Spleen (tissue), 11 donors: Measurements from ENCODE around the gene DUSP3. TPM values are rescaled to one million over a fixed set of nuclear protein-coding genes. Genes with fewer than 3 reads are reported as not detected.

ENCODE experiments used
- DNase-seq: peaks from one replicate; pipeline ENCODE4 v3.0.0-alpha.2; 2020
- H3K27ac ChIP-seq, 8 donors: fragments of 200-600 bp; sonication (generic) in 7 of 8; 1 replicate in 4 of 8; 2 replicates in 4 of 8; pipeline versions ENCODE4 v1.5.0 to v1.8.0; 2016 to 2021; ENCODE audit warnings: inconsistent platforms in 4 of 8, mild to moderate bottlenecking in 4 of 8, moderate library complexity in 1 of 8
- H3K27me3 ChIP-seq, 7 donors: fragments of 200-600 bp; sonication (generic) in 6 of 7; replicated peaks in 1 of 7; 1 replicate in 4 of 7; 2 replicates in 3 of 7; pipeline versions ENCODE4 v1.5.0 to v1.8.0; 2016 to 2021; ENCODE audit warnings: inconsistent platforms in 3 of 7, mild to moderate bottlenecking in 1 of 7
- H3K36me3 ChIP-seq, 6 donors: fragments of 200-600 bp; sonication (generic) in 5 of 6; 1 replicate in 4 of 6; 2 replicates in 2 of 6; pipeline versions ENCODE4 v1.5.0 to v1.8.0; 2016 to 2021; ENCODE audit warnings: inconsistent platforms in 2 of 6
- H3K4me1 ChIP-seq, 6 donors: fragments of 200-600 bp; sonication (generic) in 5 of 6; 1 replicate in 3 of 6; 2 replicates in 3 of 6; pipeline versions ENCODE4 v1.5.0 to v1.8.0; 2016 to 2021; ENCODE audit warnings: inconsistent platforms in 3 of 6
- H3K4me3 ChIP-seq, 8 donors: fragments of 200-600 bp; sonication (generic) in 7 of 8; 1 replicate in 4 of 8; 2 replicates in 4 of 8; pipeline versions ENCODE4 v1.5.0 to v1.8.0; 2016 to 2021; ENCODE audit warnings: inconsistent platforms in 4 of 8, mild to moderate bottlenecking in 4 of 8, moderate library complexity in 2 of 8
- H3K9me3 ChIP-seq, 8 donors: fragments of 200-600 bp; sonication (generic) in 7 of 8; 1 replicate in 4 of 8; 2 replicates in 4 of 8; pipeline versions ENCODE4 v1.5.0 to v1.8.0; 2016 to 2021; ENCODE audit warnings: inconsistent platforms in 4 of 8
- POLR2A ChIP-seq, 3 donors: fragments of 450-650 bp; IDR thresholded peaks; one replicate each; pipeline ENCODE4 v1.5.1; 2017; ENCODE audit warnings: antibody characterized with exemption in 3 of 3, mild to moderate bottlenecking in 1 of 3
- POLR2AphosphoS5 ChIP-seq, 3 donors: sonication (generic); formaldehyde crosslinking; IDR thresholded peaks; one replicate each; pipeline ENCODE4 v1.5.1; 2017; ENCODE audit warnings: antibody characterized with exemption in 3 of 3
- WGBS, 5 donors: extraction: QIAGEN DNeasy Blood & Tissue Kit in 3 of 5; methylation state at CpG; one replicate each; pipeline versions ENCODE4 v1.1.5 to v1.1.7; 2013 to 2018; 5-methylcytosine and 5-hydroxymethylcytosine counted together
- intact Hi-C: fragments of 100-400 bp; cut with DNase I; formaldehyde crosslinking; loops from one replicate; pipeline ENCODE4 v1.15.0; 2023; ENCODE audit warnings: low total_unique reads
- polyA plus RNA-seq, 3 donors: library from polyadenylated mRNA; stranded (reverse); fragments of 200-250 nt; gene quantifications; one replicate each; pipeline ENCODE4 v1.2.1, GENCODE V29; 2013
- total RNA-seq, 7 donors: library from RNA; depleted of rRNA in 3 of 7; stranded (reverse); fragments of >200 nt in 3 of 7; fragmentation: NEBNext Ultra II Directional in 4 of 7; extraction: Animal tissue kit (Norgen Biotek cat#: 25700) in 4 of 7; gene quantifications; one replicate each; pipeline versions ENCODE4 v1.1.0 to v1.2.1, GENCODE V29; 2016 to 2021
- TF ChIP-seq, protein P1 (sequence below), 11 experiments: fragments of 200-600 bp in 7 of 11; fragments of 450-650 bp in 4 of 11; sonication (generic) in 4 of 11; IDR thresholded peaks in 8 of 11; conservative IDR thresholded peaks in 3 of 11; 1 replicate in 7 of 11; 2 replicates in 4 of 11; pipeline versions ENCODE4 v1.4.0 to v1.8.0; 2016 to 2021; ENCODE audit warnings: antibody characterized with exemption in 11 of 11, inconsistent platforms in 4 of 11, mild to moderate bottlenecking in 1 of 11
- donor health status: healthy with polysubstance abuse.
- donor health status: DM: no; HTN: no; CAD: no; lungs with moderate emphysema.
- donor health status: DM: no; HTN: no; CAD: no.
- donor health status: Bipolar disorder and iron deficiency.
- donor health status: healthy.
- donor health status: DM: no; HTN: no; CAD: no.
- donor health status: DM: yes; HTN: yes; CAD: no.

The DUSP3 gene
- total and polyA plus RNA-seq, 10 donors: 25.7 to 96.2 (median 68.9) TPM

DNA sequence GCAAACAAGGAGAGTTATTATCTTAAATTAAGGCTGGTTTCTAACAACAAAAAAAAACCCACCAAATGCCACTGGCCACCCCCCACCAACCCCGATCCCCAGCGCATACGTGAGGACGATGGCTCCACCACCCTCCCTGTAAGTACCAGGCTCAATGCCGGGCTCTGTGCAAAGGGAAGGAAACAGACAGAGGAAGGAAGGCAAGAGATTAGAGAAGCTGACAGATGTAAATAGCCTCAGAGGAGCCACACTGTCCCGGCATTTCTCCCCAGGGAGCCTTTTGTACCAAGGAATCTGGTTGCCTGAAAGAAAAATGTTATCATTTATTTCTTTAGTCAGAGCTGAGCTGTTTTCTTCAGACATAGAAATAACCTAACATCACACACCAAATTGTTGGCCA, 33.2 kb downstream of the DUSP3 start:
- Histone ChIP-seq H3K9me3 (peaks cover 0 to 4% (median 0%) of the 10 kb centered on the region in 8 donors), H3K4me1 (peaks cover 2 to 32% (median 18%) of the 10 kb centered on the region in 6 donors), H3K27me3 (peaks cover 0 to 58% (median 0%) of the 10 kb centered on the region in 7 donors), H3K27ac (peak overlapping the region in 3 of 8 donors; percentile 22 to 48 (median 36)), H3K36me3 (no peaks in the 10 kb centered on the region), H3K4me3 (no peak overlapping the region)
- DNase-seq: no peak
- WGBS, 5 donors: 1 to 8% (median 3%) methylated on average over 6 of the region's 6 CpGs
- intact Hi-C loops: no loop called here
- no peak for TF ChIP-seq POLR2A (IDR thresholded peaks at IDR 0.05)
- no peak for TF ChIP-seq POLR2AphosphoS5 (IDR thresholded peaks at IDR 0.05)
- TF ChIP-seq, protein P1, sequence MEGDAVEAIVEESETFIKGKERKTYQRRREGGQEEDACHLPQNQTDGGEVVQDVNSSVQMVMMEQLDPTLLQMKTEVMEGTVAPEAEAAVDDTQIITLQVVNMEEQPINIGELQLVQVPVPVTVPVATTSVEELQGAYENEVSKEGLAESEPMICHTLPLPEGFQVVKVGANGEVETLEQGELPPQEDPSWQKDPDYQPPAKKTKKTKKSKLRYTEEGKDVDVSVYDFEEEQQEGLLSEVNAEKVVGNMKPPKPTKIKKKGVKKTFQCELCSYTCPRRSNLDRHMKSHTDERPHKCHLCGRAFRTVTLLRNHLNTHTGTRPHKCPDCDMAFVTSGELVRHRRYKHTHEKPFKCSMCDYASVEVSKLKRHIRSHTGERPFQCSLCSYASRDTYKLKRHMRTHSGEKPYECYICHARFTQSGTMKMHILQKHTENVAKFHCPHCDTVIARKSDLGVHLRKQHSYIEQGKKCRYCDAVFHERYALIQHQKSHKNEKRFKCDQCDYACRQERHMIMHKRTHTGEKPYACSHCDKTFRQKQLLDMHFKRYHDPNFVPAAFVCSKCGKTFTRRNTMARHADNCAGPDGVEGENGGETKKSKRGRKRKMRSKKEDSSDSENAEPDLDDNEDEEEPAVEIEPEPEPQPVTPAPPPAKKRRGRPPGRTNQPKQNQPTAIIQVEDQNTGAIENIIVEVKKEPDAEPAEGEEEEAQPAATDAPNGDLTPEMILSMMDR (IDR thresholded peaks at IDR 0.05 in 8 of 11, conservative IDR thresholded peaks at IDR 0.05 in 3 of 11): no peak

DNA sequence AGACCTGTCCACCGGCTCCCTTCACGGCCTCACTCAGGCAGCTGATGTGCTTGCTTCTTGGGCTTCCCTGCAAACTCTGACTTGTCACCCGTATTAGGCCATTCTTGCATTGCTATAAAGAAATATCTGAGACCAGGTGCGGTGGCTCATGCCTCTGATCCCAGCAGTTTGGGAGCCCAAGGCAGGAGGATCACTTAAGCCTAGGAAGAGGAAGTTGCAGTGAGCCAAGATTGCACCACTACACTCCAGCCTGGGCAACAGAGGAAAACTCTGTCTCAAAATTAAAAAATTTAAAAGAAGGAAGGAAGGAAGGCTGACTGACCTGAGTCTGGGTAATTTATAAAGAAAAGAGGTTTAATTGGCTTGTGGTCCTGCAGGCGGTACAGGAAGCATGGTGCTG, 37.1 kb downstream of the DUSP3 start:
- no peak for DNase-seq
- Histone ChIP-seq H3K27me3 (peaks cover 0 to 40% (median 0%) of the 10 kb centered on the region in 7 donors), H3K36me3 (no peaks in the 10 kb centered on the region), H3K4me1 (peaks cover 2 to 23% (median 16%) of the 10 kb centered on the region in 6 donors), H3K9me3 (peaks cover 0 to 4% (median 0%) of the 10 kb centered on the region in 8 donors), H3K27ac (no peak overlapping the region), H3K4me3 (no peak overlapping the region)
- whole genome bisulfite sequencing, 5 donors: 75 to 92% (median 80%) methylated on average over 5 of the region's 5 CpGs
- TF ChIP-seq, protein P1 (IDR thresholded peaks at IDR 0.05 in 8 of 11, conservative IDR thresholded peaks at IDR 0.05 in 3 of 11): no peak
- no peak for TF ChIP-seq POLR2AphosphoS5 (IDR thresholded peaks at IDR 0.05)
- no peak for TF ChIP-seq POLR2A (IDR thresholded peaks at IDR 0.05)
- intact Hi-C loops: no loop called here

DNA sequence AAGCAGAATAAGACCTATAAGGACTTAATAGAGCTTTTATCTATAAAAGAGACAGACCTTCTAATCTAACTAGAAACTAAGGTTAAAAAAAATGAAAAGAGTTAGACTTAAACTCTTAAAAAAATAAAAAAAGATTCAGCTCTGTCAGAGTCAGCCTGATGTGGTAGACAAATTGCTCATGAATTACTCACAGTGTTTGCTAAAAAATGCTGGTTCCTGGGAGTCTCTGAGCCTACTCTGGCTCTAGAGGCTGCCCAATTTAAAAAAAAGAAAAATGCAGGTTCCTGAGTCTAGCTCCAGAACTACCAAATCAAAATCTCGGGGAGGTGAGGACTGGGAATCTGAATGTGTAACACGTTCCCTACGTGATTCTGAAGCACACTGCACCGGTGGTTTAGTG, 38.2 kb downstream of the DUSP3 start:
- Histone ChIP-seq H3K27ac (no peak overlapping the region), H3K9me3 (peaks cover 0 to 4% (median 0%) of the 10 kb centered on the region in 8 donors), H3K4me1 (peaks cover 0 to 13% (median 8%) of the 10 kb centered on the region in 6 donors), H3K27me3 (peaks cover 0 to 32% (median 0%) of the 10 kb centered on the region in 7 donors), H3K36me3 (no peaks in the 10 kb centered on the region), H3K4me3 (no peak overlapping the region)
- TF ChIP-seq, protein P1 (IDR thresholded peaks at IDR 0.05 in 8 of 11, conservative IDR thresholded peaks at IDR 0.05 in 3 of 11): no peak
- no peak for DNase-seq
- WGBS, 5 donors: 81 to 96% (median 85%) methylated on average over 4 of the region's 4 CpGs
- intact Hi-C loops: no loop called here

DNA sequence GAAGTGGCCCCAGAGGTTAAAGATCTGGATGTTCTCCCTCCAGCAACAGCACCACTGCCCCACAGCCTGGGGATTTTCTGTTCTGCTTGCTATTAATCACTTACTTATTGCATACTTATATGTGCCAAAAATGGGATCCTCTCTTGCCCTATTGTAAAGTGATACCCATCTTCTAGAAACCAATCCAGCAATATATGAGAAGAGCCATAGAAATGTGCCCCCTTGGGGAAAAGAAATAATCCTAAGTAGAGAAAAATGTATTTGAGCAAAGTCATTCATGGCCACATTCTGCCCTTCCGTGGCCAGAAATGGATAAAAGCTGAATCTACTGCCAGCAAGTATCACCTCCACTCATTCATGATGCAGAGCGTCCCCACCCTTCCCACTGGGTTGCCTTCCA, 41.1 kb downstream of the DUSP3 start:
- WGBS, 5 donors: 77 to 91% (median 86%) methylated on average over 2 of the region's 2 CpGs
- TF ChIP-seq, protein P1 (IDR thresholded peaks at IDR 0.05 in 8 of 11, conservative IDR thresholded peaks at IDR 0.05 in 3 of 11): no peak
- TF ChIP-seq POLR2A (IDR thresholded peaks at IDR 0.05) (no peak), POLR2AphosphoS5 (IDR thresholded peaks at IDR 0.05) (no peak)
- Histone ChIP-seq H3K4me3 (no peak overlapping the region), H3K36me3 (no peaks in the 10 kb centered on the region), H3K4me1 (peaks cover 0 to 13% (median 0%) of the 10 kb centered on the region in 6 donors), H3K27ac (no peak overlapping the region), H3K27me3 (peaks cover 0 to 5% (median 0%) of the 10 kb centered on the region in 7 donors), H3K9me3 (peaks cover 0 to 13% (median 0%) of the 10 kb centered on the region in 8 donors)
- no peak for DNase-seq
- intact Hi-C loops: no loop called here
